GM18507 (cell line): ENCODE measurements around the gene SEMA6D.

Experiments
- DNase-seq: peaks from one replicate; pipeline ENCODE4 v3.0.0; 2011; ENCODE audit warnings: low read depth; ENCODE audit not compliant: insufficient read length; ENCODE audit errors: extremely low spot score
- FAIRE-seq: peaks from 2 replicates; lab custom pipeline; 2011; peaks lifted over from hg19 to GRCh38; lab: Jason Lieb, UNC

The SEMA6D gene

GRCh38 chr15:47717036-47717612 is at the start of gene SEMA6D:
TSS of gene SEMA6D (plus strand) at chr15:47717505. CDS start at chr15:47759799, 42,294 bp downstream.
- FAIRE-seq (no peak), DNase-seq (no peak)

GRCh38 chr15:47669221-47669620 is 48.1 kb upstream of the SEMA6D start:
- DNase-seq (no peak), FAIRE-seq (no peak)

GRCh38 chr15:47670365-47670764 is 46.9 kb upstream of the SEMA6D start:
- FAIRE-seq (no peak), DNase-seq (no peak)

- FAIRE-seq (no peak), DNase-seq (no peak)
Observed at GRCh38 chr15:47673232-47673761, 44.0 kb upstream of the SEMA6D start.

GRCh38 chr15:47674586-47675232 is 42.6 kb upstream of the SEMA6D start:
- FAIRE-seq: no peak
- DNase-seq: no peak

GRCh38 chr15:47675735-47676134 is 41.6 kb upstream of the SEMA6D start:
- FAIRE-seq: no peak
- no peak for DNase-seq

- FAIRE-seq: no peak
Observed at GRCh38 chr15:47678040-47678439, 39.3 kb upstream of the SEMA6D start.

GRCh38 chr15:47682661-47683060 is 34.6 kb upstream of the SEMA6D start:
- no peak for DNase-seq
- FAIRE-seq: no peak

More at GRCh38 chr15:47678040-47678439, 39.3 kb upstream of the SEMA6D start:
- DNase-seq: no peak

- FAIRE-seq (no peak), DNase-seq (no peak)
Observed at GRCh38 chr15:47685141-47685870, 32.0 kb upstream of the SEMA6D start.

- DNase-seq (no peak), FAIRE-seq (no peak)
Observed at GRCh38 chr15:47688573-47689086, 28.7 kb upstream of the SEMA6D start.

- DNase-seq (no peak), FAIRE-seq (no peak)
Observed at GRCh38 chr15:47689660-47690059, 27.6 kb upstream of the SEMA6D start.

- no peak for FAIRE-seq
- DNase-seq: no peak
Observed at GRCh38 chr15:47691882-47692281, 25.4 kb upstream of the SEMA6D start.

GRCh38 chr15:47696351-47696750 is 21.0 kb upstream of the SEMA6D start:
- FAIRE-seq (no peak), DNase-seq (no peak)

- FAIRE-seq: no peak
- no peak for DNase-seq
Observed at GRCh38 chr15:47705281-47705997, 11.9 kb upstream of the SEMA6D start.

GRCh38 chr15:47707391-47707790 is 9.9 kb upstream of the SEMA6D start:
- DNase-seq (no peak), FAIRE-seq (no peak)

- DNase-seq: no peak
- no peak for FAIRE-seq
Observed at GRCh38 chr15:47708161-47708980, 8.9 kb upstream of the SEMA6D start.

GRCh38 chr15:47711655-47712054 is 5.7 kb upstream of the SEMA6D start:
- DNase-seq (no peak), FAIRE-seq (peak; percentile 35)

- FAIRE-seq (no peak), DNase-seq (no peak)
Observed at GRCh38 chr15:47715402-47715801, 1.9 kb upstream of the SEMA6D start.

GRCh38 chr15:47715856-47716445 is 1.4 kb upstream of the SEMA6D start:
- no peak for DNase-seq
- no peak for FAIRE-seq
